ENCODE measurements around the gene PTPRK. TPM values are rescaled to one million over a fixed set of nuclear protein-coding genes. Genes with fewer than 3 reads are reported as not detected.

Gene PTPRK
- total RNA-seq, 1 donor from 2014 or later = 72.5 TPM

DNA sequence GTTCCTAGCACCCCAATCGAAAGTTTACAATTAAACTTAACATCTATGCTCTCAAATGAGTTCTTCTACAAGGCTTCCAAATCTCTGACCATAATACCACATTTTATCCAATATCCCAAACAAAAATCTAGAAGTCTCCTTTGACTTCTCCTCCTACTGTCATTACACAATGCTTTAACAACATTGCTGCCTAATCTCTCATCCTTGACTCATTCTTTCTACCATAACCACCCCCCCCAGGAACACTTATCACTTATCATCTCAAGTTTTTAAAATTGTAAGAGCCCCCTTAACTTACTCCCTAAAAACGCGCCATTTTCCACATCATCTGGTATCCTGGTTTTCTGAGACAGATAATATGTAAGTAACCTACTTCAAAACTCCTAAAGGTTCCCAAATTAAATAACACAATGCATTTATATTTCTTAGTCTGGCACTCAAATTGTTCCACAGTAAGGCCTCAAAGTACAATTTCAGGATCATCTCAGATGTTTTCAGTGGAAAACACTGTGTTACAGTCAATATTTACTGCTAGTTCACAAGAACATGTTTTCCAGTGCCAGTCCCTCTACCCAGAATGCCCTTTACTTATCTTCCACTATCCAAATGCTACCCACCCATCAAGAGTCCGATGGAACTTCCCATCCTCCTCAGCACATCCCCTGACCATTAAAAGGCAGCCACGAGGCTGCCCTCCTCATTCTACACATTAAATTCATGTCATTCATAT is 311.4 kb downstream of the PTPRK start:
- no peak for DNase-seq (ENCODE audit: extremely low read depth, low read depth, low spot score)

DNA sequence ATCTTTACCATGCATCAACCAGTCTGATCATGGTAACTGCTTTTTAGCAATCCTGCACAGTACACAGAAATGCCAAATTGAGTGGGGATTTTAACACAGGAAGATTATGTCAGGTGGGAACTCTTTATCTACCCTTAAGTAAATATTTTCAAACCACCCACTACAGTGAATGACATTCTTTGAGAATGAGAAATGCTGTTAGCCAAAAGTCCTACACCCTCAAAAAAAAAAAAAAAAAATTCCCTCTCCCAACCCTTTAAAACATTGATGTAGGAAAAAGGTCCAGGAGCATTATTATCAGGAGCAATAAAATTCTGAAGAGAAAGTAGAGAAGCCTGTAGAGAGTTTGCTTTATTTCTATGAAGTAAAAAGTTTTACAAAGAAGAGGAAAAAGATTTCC is 312.3 kb downstream of the PTPRK start:
- DNase-seq (ENCODE audit: extremely low read depth, low read depth, low spot score) = no peak

DNA sequence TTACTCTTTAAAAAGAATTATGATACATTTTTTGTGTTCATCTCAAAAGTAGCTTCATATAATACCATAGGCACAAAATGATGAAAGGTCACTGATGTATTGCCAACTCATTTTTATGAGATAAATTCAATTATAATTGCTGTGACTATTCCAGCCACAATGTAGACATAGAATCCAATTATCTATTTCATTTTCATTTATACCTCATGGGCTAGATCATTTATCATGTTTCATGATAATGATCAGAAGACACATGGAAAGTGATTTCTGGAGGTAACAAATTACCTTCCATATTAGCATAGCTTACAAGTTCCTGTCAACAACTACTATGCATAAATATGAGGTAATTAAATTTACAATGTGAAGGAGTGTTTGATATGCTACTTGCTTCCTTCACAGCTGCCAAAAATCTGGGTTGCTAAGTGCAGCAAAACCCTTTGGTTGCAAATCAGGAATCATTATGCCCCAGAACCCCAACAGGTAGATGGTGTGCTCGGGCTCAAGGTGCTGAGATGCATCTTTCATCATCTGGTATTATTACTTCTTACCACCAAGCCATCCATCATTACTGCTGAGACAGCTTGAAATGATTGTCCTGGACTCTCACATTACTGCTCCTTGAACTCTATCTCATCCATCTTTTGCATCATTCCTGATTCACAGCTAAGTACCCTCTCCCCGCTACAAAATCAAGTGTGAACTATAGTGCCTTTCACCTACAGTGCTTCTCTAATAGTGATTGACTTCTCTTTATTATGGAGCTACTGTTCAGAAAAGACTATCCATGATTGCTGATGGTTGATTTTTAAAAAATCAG is 313.6 kb downstream of the PTPRK start:
- no peak for DNase-seq (ENCODE audit: extremely low read depth, low read depth, low spot score)

DNA sequence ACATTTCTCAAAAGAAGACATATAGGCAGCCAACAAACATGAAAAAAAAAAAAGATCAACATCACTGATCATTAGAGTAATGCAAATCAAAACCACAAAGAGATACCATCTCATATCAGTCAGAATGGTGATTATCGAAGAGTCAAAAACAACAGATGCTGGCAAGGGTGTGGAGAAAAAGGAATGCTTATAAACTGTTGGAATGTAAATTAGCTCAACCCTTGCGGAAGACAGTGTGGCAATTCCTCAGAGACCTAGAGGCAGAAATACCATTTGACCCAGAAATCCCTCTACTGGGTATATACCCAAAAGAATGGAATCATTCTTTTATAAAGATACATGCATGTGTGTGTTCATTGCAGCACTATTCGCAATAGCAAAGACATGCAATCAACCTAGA is 315.8 kb downstream of the PTPRK start:
- DNase-seq (ENCODE audit: extremely low read depth, low read depth, low spot score) = no peak

DNA sequence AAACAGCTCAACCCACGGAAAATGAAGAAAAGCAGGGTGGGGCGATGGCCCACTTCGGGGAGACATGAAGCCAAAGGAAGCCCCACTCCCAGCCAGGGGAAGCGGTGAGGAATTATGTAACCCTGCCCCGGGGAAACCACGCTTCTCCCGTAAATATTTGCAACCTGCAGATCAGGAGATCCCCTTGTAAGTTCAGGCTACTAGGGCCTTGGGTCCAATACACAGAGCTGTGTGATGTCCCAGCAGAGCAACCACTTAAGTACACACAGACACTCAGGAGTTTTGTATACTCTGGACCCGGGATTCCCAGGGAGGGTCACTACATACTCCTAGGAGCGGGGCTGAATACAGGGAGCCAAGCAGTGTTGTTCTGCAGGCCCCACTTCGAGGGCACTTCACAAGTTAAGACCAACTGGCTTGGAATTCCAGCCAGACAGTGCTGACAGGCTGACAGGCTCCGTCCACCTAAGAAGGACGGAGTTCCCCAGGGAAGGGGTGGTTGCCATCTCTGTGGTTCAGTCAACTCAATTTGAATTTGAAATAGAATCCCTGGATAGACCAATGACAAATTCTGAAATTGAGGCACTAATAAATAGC is 318.1 kb downstream of the PTPRK start:
- DNase-seq (ENCODE audit: extremely low read depth, low read depth, low spot score) = no peak

DNA sequence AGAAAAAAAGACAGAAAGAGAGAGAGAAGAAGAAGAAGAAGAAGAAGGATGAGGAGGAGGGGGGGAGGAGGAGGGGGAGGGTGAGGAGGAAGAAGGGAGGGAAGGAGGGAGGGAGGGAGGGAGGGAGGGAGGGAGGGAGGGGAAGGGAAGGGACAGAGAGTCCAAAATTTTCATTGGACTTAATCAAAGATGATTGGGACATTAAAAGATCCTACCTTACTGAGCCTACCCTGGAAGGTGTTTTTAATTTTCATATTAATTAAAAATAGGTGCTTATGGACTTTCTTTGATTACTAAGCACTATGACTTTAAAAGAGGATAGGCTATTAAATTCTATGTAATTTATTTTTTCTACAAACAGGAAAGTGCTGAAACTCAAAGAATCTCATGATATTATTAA is 319.6 kb downstream of the PTPRK start:
- no peak for DNase-seq (ENCODE audit: extremely low read depth, low read depth, low spot score)

DNA sequence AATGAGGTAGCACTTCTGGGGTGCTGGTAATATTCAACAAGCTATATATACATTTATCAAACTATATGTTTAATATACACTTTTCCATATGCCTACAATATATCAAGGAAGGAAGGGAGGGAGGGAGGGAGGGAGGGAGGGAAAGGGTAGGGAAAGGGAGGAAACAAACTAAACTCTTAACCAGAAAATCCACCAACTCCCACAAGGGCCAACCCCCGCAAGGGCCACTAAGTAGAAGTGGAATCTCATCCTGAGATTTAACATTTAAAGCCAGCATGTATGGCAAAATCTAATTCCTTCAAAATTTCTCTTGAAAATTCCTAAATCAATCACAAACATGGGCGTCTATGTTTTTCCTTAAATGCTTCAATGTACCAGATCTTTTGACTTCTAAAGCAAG is 320.9 kb downstream of the PTPRK start:
- DNase-seq (ENCODE audit: extremely low read depth, low read depth, low spot score) = no peak

DNA sequence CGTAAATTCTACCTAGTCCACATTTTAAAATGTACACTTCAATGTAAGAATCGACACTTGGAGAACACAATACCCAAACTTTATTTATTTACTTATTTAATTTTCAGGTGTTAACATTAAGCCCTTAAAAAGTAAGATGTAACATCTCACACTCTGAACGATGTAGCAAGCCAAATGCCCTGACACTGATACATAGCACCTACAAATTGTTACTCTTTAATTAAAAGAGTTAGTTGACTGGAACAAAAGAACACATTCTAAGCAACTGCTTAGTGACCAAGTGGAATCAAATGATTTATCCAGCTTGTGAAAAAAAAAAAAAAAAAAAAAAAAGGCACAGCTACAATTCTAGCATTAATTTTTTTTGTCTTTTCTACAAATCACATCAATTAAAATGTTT is 327.4 kb downstream of the PTPRK start:
- no peak for DNase-seq (ENCODE audit: extremely low read depth, low read depth, low spot score)

DNA sequence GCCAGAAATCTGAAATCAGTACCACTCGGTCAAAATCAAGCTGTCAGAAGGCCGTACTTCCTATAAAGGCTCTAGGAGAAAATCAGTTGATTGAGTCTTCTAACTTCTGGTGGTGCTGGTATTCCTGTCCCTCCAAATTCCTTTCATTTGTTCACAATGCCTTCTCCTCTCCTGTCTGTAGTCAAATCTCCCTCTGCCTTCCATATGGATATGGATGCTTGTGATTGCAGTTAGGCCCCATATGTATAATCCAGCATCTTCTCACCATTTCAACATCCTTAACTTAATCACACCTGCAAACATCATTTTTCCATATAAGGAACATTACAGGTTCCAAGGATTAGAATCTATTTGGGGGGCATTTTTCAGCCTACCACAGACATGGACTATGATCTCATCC is 331.7 kb downstream of the PTPRK start:
- DNase-seq (ENCODE audit: extremely low read depth, low read depth, low spot score) = no peak

DNA sequence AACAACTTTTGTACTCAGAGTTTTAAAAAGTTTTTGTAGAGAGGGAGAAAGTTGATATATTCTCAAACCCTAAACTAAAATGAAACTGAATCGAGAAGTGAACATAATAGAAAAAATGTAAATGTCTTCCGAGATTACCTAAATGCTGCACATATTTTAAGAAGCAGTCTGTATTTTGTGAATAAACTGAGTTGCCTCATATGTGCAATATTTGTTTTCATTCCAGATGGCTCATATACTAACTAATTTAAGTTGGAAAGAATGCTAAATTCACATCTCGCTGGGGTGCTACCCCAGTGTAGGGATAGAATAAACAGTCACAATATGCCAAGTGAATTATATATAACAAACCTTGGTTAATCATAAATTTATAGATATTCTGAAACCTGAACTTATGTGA is 333.7 kb downstream of the PTPRK start:
- DNase-seq (ENCODE audit: extremely low read depth, low read depth, low spot score) = no peak

DNA sequence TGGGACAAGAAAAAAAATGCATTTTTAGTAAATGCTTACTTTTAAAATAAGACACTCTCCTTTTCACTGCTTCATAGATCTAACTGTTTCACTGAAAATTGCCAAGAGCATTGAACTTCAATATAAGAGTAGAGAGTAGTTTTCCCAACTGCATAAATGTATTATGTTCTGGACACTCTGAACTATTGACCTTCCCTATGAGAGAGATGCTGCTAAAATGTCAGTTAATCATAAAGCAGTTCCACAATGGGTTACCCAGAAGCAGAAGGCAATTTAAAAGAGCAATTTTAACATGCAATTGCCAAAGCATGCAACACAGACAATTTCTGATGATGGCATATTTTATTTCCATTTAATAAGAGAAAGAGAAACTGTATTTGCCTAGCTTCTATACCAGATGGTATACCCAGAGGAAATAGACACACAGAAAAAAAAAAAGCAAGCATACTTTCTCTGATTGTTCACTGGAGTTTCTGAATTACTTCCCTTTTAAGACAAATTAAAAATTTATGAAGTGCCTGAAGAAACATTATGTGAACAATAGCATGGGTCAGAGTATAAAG is 340.4 kb downstream of the PTPRK start:
- DNase-seq (ENCODE audit: extremely low read depth, low read depth, low spot score) = no peak

DNA sequence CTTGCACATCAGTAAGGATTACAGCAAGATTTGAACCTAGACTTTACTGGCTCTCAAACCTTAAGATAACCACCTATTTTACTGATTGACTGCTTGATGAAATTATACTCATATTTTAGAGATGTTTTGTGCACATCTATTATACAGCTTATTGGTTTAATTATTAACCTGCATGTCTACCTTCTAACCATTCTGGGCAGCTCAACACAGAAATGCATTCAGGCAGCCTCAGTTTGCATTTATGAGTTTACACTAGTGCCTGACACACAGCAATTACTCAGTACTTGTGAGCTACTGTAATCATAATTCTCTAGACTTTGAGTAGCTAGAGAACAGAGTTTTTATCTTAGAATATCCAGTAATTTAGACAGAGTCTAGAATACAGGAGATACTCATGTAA is 345.7 kb downstream of the PTPRK start:
- no peak for DNase-seq (ENCODE audit: extremely low read depth, low read depth, low spot score)

DNA sequence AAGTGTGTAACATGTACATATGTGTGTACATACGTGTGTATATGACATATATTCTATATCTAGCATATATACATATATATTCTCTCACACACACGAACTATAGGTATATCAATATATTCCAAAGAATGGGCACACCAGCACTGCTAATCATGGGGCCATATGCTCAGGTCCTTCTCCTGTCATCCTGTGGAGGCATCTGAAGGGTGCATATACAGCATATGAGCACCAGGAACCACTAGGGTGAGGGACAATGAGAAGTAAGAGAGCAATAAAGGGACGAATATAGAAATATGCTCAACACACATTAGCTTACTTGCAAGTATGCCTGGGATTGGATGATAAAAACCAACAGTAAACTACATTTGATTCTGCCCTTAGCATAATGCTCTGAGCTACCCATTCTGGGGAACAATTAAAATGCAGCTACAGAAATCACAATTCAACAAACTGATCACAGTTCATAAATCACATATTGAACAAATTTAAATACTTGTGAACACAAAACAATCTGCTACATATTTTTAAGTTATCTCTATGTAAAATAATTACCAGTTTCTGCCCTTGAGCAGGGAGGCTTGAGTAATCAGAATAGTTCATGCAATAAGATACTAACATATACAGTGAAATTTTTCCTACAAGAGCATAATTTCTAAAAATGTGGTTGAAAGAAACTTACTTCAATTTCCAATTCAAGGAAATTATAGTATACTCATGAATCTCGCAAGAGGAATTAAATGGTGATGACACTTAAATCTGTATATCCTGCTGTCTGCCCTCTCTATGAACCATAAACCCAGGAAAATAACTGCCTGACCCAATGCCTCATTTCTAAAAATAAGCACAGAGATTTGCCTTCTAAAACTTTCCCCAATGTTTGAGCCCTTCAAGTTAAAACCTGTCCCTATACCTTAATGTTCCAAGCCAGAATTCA is 347.4 kb downstream of the PTPRK start:
- no peak for DNase-seq (ENCODE audit: extremely low read depth, low read depth, low spot score)

DNA sequence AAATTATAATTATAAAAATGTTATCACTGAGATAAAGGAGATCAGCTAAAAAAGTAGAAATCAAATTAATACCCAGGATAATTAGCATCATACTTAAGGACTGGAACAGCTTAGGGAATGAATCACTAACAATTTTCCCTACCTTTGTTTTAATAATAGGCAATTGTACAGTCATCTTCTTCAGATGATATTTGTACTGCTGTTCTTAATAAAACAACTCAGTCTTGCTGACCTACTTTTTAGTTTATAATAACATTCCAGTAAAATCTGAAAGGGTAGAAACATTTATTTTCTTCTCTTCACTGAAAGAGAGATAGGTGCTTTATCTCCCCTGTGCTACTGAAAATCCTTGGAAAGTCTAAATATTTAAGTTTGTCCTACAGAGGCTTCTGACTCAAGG is 348.3 kb downstream of the PTPRK start:
- DNase-seq (ENCODE audit: extremely low read depth, low read depth, low spot score) = no peak

DNA sequence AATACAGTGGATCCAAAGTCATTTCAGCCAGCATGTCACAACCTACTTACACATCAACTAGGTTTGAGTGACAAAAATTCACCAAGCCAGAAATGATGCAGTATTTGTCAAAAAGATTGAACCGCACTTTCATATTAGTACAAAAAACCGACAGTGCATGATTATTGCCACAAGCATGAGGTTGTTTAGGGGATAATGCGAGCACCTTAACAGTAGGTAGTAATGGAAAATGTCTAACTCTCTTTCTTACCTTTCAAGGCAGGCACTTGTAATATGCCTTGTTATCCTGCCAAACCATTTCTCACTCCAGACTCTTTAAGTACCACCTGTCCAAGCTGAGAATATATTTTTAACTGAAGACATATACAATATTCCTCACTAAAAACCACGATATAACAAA is 349.2 kb downstream of the PTPRK start:
- no peak for DNase-seq (ENCODE audit: extremely low read depth, low read depth, low spot score)

DNA sequence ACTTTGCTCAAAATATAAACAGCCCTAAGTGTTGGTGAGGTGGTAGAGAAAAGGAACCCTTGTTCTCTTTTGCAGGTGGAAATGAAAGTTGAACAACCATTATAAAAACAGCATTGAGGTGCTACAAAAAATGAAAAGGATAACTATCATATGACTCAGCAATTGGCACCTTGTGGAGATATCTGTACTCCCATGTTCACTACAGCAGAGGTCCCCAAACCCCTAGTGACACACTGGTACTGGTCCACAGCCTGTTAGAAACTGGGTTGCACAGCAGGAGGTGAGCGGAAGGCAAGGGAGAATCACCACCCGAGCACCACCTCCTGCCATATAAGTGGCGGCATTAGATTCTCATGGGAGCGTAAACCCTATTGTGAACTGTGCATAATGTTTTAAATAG is 352.2 kb downstream of the PTPRK start:
- no peak for DNase-seq (ENCODE audit: extremely low read depth, low read depth, low spot score)

DNA sequence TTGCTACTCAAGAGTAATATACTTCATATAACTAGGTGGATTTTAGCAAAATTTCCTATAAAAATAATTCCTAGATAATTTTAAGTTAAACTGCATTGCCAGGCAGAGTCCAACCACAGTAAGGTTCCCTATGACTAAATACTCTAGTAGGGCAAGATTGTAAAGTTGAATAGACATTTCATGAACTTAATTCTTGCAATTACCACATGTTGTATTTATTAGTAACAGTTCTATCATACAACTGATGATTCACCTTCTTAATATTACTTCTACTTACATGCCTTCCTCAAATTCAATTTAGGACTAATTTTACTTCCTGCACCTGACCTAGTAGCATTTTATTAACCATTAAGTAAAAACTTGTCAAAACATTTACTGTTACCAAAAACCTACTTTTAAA is 352.8 kb downstream of the PTPRK start:
- DNase-seq (ENCODE audit: extremely low read depth, low read depth, low spot score) = no peak

DNA sequence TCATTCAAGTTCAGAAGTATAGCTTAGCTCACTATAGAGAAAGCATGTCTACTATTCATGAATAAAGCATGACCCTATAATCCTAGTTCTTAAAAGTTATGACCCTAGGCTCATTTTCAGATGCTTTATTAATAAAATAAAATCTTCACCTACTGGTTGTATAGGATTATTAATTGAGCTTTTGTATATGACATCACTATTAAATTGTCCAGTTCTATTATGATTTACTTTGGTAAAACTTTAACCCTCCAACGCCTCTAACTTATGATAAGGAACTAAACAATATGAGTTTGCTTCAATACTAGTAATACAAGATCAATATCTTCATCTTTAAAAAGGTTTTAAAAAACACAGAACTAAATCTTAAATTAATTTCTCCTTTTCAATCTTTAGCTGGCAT is 356.1 kb downstream of the PTPRK start:
- DNase-seq (ENCODE audit: extremely low read depth, low read depth, low spot score) = no peak

DNA sequence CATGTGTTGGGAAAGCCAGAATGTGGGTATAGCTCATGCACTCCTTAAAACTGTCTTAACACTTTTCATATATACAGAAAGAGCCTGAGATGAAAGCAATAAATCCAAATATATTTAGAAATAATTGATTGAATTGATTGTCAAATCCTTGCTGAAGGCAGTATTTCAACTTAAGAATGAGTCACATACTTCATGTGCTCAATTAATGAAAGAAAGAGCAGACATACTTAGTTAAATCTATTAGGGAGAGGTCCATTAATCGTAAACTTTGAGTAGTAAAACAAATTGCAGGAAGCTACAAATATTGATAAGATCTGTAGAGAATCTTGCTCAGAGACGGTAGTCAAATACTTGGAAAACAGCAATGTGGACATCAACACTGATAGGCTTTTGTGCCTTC is 358.0 kb downstream of the PTPRK start:
- DNase-seq (ENCODE audit: extremely low read depth, low read depth, low spot score) = no peak

DNA sequence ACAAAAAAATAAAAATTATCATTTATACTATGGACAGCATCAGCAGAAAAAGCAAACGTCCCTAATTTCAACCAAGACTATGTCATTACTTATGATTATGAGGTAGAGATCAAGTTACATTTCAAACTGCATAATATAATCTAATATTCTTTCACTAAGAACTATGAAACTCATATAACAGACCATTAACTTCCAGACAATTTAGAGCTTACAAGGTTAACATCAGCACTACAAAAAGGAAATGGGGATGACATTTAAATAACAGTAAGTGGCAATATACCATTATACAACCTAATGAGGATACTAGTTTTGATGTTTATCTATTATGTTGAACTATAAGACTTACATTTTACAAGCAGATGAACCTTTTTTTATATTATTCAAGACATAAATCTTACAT is 358.6 kb downstream of the PTPRK start:
- DNase-seq (ENCODE audit: extremely low read depth, low read depth, low spot score) = no peak

DNA sequence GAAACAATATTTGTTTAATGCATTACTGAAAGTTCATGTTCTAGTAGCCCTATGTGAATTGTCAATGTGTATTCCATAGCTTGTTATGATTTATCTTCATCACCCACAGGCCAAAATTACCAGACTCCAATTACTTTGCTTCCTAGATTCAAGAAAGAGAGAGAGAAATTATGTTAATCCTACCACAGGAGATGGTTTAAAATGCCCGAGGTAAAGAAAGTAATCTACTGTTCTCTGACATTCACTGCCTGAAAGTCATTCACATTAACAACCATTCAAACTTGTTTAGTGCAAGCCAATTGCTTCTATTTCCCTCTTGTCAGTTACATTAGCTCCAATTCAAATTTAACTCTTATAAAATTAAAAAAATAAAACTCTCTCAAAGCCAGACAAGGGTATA is 359.1 kb downstream of the PTPRK start:
- DNase-seq (ENCODE audit: extremely low read depth, low read depth, low spot score) = no peak

Data from glomerular endothelial cell (primary cell).